Left colon (tissue), 2 donors: ENCODE measurements around the gene TNIK. TPM values are rescaled to one million over a fixed set of nuclear protein-coding genes. Genes with fewer than 3 reads are reported as not detected.

Experiments
- ATAC-seq: fragments of 200-7000 bp; cut with Tn5 transposase; one replicate; pipeline ENCODE4 v1.9.1; 2020; ENCODE audit warnings: mild to moderate bottlenecking, moderate library complexity
- DNase-seq, 2 donors: peaks; one replicate each; pipeline ENCODE4 v3.0.0-alpha.2; 2020
- intact Hi-C, 2 donors: fragments of 100-400 bp; cut with DNase I in 1 of 2; cut with micrococcal nuclease in 1 of 2; formaldehyde crosslinking; loops; one replicate each; pipeline versions ENCODE4 v1.11.2 to v1.14.0; 2022; cut with DNase I, micrococcal nuclease
- total RNA-seq, 2 donors: library from RNA; stranded (reverse); fragmentation: NEBNext Ultra II Directional; extraction: Animal tissue kit (Norgen Biotek cat#: 25700); gene quantifications; one replicate each; pipeline ENCODE4 v1.2.1, GENCODE V29; 2021
- donor health status: DM: no; HTN: no; CAD: no.
- donor health status: DM: yes; HTN: yes; CAD: no.

TNIK gene
- total RNA-seq, 2 donors from 2014 or later: 30.5 to 32.1 TPM

DNA sequence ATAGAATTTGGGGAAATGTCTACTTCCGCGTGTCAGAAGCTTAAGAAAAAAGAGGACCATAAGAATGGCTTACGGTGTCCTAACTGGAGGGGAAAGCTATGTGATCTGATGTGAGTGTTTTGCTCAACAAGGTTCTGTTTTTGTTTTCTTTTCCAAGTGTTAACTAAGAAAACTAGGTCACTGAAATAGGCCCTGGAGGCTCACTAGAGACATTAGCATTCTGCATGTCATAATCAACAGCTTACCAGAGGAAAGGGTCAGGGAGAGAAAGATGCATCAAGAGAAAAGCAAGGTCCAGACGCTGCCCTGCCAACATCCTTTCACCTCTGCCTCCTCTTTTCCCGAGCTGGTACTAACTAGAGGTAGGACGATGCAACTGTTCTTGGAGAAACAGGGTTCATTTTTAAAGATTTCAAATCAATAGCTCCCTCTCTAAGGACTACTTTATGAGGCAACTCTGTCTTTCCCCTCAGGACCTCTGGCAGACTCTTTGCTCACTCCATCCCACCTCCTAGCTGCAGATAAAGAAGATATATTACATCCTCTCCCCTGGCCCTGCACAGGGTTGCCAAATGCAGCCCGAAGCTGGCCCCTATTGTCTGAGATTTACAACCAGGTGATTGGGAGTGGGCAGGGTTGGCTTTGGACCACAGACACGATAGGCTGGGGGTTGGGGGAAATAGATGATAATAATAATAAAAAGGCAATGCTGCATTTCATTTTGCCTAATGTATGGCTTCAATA, 223.8 kb downstream of the TNIK start:
- ATAC-seq: no peak
- intact Hi-C loops: no loop called here
- DNase-seq: no peak

DNA sequence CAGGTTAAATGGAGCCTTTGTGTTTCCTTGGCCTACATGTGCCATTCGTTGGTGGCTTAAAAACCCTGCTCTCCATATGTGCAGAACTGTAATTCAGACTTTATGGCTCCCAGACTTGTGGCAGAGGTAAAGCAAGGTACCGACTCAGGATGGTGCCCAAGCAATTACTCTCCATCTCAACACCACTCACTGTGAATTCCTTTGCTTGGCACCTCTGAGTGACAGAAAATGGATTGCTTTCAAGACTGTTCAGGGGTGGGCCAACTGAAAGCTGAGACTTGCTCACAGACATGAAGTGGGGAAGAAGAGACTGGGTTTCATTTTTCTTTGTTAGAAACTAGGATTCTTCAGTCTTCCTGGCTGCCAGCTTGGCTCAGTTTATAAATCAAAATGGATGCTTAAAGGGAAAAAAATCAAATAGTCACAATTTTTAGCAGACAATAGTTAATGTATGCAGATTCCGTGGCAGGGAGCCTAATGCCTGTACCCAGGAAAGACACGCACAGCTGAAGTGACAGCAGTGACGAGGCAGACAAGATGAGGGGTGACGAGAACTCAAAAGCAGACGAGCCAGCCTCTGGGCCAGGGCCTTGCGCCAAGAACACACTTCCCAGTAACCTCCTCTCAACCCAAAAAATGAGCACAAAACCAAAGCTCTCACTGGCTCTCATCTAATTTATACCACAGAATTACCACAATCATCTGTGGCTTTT, 225.8 kb downstream of the TNIK start:
- ATAC-seq (no peak), DNase-seq (no peak)
- intact Hi-C loops: no loop called here

DNA sequence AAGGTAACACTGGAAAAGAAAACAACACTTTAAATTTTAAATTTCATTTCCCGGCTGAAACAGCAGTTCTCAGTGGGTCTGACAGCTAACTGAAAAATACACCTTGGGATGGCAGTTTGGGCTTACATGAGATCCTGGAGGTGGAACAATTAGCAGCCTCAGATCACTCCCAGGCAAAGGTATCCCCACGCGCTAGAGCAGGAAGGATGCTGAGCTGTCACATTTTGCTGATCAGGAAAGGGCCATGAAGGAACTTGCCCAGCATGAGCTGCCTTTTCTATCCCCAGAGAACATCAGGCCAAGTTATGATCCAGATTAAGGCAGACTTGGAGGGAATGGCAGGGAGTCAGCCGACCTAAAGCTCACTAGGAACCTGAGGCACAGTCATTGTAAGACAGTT, 228.8 kb downstream of the TNIK start:
- intact Hi-C loops: no loop called here
- DNase-seq (no peak), ATAC-seq (no peak)

DNA sequence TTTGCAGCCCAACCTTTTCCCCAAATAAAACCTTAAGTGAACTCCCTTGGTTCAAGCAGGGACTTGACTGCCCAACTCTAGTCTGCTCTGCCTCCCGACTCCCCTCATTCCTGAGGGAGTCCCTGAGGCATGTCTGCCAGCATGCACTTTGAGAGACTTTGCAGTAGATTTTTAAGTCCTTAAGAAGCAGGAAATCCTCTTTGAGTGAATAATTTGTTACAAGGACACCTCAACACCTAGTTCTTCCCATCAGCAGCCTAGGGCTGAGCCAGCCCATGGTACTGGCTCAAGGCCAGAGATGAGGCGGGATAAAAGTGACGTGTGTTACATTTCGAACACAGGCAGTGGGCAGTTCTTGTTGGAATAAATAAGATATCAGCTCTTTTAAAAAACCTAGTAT, 229.3 kb downstream of the TNIK start:
- DNase-seq (no peak), ATAC-seq (no peak)
- intact Hi-C loops: no loop called here

DNA sequence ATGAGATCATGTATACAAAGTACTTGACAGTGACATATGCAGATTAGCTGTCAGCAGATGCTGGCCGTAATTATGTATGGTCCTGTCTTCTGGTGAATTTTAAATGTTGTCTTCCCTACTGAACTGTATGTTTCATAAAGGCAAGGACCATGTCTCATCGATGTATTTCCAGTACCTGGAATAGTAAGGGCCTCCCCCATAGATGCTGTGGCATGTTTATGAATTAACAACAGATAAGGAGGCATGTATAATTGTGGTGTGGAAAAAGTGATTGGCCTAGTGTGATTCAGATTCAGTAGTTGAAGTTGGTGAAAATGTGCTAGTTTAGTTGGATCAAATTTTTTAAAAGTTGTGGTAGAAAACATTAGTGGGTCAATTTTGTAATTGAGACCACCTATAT, 231.0 kb downstream of the TNIK start:
- ATAC-seq: no peak
- intact Hi-C loops: no loop called here
- DNase-seq: no peak

DNA sequence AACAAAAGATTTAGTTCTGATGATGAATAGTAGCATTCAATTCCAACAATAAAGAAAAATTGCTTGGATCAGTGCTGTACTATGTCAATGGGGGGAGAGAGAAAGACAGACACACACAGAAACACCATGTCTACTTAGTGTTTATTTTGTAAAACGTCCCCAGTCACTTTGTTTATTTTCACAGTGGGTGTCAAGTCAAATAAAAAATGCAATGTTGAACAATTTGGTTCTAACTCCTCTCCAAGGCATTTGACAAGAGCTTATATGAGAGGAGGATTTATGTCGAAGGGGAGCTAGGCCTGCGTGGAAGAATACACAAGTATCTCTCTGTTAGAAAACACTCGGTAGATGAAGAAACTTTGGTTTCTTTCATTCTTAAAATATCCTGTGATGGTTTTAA, 232.0 kb downstream of the TNIK start:
- intact Hi-C loops: no loop called here

DNA sequence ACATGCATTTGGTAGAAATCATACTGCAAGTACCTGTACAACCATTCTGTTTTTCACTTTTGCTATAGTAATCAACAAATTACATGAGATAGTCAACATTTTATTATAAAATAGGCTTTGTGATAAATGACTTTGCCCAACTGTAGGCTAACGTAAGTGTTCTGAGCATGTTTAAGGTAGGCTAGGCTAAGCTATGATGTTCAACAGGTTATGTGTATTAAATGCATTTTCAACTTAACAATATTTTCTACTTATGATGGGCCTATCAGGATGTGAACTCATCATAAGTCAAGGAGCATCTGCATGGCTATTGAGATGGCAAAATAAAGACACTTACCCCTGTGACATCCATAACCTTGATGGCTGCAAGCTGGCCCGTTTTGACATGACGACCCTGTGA, 232.4 kb downstream of the TNIK start:
- intact Hi-C loops: no loop called here
- DNase-seq: no peak
- no peak for ATAC-seq

More for the DNA sequence above, 232.0 kb downstream of the TNIK start:
- DNase-seq (no peak), ATAC-seq (no peak)

DNA sequence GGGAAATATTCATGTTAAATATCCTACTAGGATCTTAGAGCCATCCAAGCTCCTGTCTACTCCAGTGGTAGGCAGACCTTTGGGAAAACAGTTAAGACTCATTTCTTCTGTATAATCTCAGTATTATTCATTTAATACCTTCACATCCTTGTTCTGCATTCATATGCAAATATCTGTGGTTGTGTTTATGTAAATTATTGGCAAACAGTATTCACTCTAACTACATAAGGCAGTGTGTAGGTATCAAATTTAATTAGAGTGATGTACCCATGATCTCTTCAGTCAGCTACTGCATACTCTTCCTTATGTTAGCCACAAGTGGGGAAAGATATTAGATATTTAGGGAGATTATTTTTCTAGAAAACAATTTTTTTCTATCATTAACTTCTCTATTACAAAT, 232.8 kb downstream of the TNIK start:
- intact Hi-C loops: no loop called here
- ATAC-seq (no peak), DNase-seq (no peak)

DNA sequence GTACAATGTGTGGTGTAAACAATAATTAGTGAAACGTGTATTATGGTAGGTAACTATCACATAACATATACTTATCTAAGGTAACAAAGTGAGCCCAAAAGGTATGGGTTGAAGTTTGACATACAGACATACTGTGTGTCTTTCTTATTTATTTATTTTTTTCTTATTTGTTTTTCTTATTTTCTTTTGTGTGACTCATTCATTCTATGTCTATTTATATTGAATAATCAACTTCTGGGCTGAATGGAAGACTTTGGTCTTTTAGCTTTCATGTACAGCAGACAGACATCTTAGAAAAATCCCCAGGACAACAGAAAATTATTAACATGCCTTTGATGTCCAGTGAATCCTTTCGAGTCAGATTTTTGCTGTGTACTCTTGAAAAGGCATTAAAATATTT, 233.4 kb downstream of the TNIK start:
- intact Hi-C loops: no loop called here
- ATAC-seq: no peak
- no peak for DNase-seq

DNA sequence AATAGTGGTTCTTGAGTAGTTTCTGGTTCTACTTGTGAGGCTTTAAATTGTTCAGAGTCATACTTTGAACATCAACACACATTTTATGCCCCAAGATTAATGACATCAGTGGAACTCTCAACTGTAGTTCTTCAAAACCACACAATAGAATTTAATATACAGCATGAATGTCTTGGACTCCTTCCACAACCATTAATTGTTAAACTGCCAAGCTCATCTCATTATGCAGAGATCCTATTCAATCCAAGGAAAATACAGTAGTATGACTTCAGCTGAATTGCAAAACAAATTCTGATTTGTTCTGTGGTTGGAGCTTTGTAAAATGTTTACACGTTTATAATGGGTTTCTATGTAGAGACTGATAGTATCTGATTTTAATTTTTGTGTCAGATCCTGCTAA, 234.5 kb downstream of the TNIK start:
- intact Hi-C loops: no loop called here
- DNase-seq (no peak), ATAC-seq (no peak)

DNA sequence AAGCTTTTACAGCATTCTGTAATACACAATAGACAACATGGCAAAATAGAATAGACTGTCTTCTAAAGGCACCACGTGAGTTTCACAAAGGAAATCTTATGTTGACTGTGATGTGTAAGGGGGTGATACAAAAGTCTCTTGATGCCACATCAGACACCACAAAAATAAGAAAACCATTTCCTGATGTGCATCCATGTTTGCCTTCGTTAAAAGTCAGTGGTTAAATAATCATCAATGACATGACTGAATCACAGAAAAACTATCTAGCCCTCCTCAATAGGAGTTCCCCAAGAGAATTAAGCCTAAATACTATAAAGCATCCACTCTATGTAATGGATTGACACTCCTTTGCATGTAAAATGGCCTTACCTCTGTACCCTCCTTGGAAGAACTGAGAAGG, 235.0 kb downstream of the TNIK start:
- ATAC-seq: no peak
- no peak for DNase-seq
- intact Hi-C loops: no loop called here

DNA sequence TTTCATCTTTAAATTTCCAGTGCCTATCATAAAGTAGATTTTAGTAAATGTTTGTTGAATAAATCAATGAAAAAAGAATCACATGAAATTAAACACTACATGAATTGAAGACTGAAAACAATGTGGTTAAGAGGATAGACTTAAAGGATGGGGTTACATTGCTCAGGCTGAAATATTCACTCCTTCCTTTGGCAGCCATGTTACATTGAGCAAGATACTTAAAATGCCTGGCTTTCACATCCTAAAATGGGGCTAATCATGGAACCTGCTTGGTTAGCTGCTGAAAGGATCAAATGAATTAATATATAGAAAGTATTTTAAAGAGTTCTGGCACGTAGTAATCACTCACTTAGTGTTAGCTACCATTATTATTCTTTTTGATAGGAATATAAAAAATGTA, 236.8 kb downstream of the TNIK start:
- intact Hi-C loops: no loop called here
- DNase-seq (no peak), ATAC-seq (no peak)

DNA sequence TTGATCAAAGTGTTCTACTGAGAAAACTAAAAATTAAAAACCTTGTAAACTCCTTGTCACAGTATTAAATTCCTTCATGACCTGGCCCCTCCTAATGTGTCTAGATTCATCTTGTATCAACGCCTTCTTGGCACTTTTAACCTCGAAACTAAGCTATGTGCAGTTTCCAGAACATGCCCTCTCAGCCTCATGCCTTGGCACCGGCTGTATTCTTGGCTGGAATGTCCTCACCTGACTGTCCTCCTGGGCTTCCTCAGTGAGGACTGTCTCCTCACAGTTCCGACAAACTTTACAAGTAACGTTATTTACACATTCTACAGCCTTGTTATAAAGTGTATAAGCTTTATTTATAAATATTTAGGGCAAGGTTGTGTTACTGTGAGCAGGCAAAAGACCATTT, 237.2 kb downstream of the TNIK start:
- intact Hi-C loops: no loop called here

DNA sequence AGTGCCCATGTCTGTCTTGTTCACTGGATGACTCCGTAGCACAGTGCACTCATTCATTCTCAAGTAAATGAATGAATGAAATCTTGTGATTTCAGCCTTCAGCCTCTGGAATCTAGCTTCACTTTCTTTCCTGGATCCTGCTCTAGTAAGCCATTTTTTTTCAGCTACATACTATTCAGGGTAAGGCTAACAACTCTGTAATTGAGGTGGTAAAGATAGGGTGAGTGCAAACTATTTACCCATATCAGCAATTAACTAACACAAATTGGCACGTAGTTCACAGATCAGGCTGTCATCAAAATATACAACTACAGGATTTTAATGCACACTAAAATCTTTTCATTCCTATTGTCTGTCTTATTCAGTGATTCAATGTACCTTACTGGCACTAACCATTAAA, 238.6 kb downstream of the TNIK start:
- no peak for DNase-seq
- ATAC-seq: peak; percentile 71
- intact Hi-C loops: no loop called here

More for the DNA sequence above, 237.2 kb downstream of the TNIK start:
- DNase-seq (no peak), ATAC-seq (no peak)

DNA sequence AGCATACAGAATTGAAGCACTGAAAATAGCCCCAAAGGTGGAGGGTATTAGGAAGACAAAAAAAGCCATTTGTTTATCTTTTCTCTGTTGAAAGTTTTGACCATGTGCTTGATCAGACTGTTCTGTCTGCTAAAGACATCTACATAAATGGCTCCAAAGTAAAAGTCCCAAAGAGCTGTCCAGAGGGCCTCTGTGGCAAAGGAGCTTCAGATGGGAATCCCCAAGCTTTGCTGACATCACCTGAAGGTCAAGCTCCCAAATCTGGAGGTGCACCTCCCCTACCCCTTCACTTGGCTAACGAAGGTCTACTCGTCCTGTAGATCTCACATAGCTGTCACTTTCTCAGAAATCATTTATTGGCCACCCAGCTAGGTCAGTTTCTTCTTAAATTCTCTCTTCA, 239.1 kb downstream of the TNIK start:
- ATAC-seq: no peak
- intact Hi-C loops: no loop called here

DNA sequence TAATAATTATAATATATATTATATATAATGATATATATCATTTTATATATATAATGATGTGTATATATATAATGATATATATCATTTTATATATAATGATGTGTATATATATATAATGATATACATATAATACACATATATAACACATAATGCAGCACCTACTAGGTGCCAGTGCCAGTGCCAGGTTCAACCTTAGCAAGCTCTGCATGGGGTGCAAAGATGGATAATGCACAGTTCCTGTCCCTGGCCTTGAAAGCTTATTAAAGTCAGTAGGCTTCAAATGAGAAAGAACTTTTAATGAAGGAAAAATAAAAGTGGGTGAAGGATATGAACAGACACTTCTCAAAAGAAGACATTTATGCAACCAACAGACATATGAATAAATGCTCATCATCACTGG, 240.9 kb downstream of the TNIK start:
- DNase-seq: no peak
- intact Hi-C loops: no loop called here
- ATAC-seq: no peak

More for the DNA sequence above, 239.1 kb downstream of the TNIK start:
- no peak for DNase-seq

DNA sequence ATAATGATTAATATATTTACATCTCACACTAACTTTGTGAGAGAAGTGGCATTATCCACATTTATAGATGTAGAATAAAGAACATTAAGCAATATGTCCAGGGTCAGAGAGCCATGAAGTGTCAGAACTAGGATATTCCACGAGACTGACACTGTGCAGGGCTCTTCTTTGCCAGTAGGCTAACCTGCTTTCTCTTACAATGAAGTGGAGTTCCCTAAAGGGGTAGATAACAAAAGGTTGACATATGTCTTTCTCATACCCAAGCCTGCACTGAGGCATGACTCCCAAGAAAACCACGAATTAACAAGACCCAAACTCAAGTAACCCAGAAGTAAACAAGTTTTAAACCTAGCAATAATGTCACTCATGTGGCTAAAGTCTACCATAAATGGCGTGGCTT, 242.1 kb downstream of the TNIK start:
- no peak for ATAC-seq
- intact Hi-C loops: no loop called here

DNA sequence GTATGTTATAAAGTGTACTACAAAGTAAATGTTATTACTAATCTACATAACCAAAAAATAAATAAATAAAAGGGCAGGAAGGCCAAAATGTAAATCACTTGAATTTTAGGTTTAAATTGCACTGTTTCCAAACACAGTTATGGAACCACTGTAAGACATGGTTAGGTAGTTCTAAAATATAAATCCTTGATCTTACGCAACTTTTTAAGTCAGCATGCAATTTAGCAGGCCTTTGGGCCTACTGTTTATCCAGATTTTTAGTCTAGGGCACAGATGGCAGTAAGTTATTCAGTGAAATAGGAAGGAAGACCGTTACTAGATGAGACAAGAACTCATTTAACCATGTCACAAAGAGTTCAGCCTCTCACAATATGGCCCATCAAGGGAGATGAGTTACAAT, 246.3 kb downstream of the TNIK start:
- ATAC-seq: no peak
- intact Hi-C loops: no loop called here
- no peak for DNase-seq

More for the DNA sequence above, 242.1 kb downstream of the TNIK start:
- no peak for DNase-seq

DNA sequence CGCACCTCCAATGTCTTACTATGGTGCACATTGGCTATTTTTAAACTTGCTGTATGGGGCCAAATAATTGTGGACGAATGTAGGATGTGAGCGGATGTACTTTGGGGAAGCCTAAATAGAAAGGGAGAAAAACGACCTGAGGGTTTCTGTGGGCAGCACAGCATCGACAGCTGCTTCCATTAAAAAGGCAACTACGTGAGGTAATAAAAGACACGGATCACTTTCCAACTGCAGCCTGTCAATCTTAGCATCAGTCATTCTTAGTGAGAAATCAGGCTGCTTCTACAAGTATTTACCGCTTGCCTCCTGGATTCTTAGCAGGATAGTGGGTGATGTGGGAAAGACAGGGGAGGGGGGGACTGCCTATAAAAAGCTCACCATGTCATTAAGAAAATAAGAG, 247.0 kb downstream of the TNIK start:
- intact Hi-C loops: no loop called here
- no peak for ATAC-seq

DNA sequence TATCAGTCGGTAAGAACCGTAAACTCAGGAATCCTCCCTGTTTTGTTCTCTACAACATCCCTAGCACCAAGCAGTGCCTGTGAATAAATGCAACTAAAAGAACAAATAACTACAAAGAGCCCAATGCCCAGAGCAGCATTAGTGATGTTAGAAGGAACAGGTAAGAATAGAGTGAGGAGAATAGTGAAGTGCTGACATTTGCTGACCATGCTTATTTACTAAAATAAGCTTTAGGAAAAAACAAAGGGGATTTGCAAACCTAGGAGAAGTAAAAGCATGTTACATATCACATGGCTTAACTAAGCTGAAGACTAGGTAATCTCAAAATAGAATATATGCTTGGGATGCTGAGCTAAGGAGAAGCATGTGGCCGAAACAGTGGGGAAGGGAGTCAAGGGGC, 247.6 kb downstream of the TNIK start:
- intact Hi-C loops: no loop called here
- ATAC-seq: no peak
- no peak for DNase-seq

More for the DNA sequence above, 247.0 kb downstream of the TNIK start:
- DNase-seq: no peak

DNA sequence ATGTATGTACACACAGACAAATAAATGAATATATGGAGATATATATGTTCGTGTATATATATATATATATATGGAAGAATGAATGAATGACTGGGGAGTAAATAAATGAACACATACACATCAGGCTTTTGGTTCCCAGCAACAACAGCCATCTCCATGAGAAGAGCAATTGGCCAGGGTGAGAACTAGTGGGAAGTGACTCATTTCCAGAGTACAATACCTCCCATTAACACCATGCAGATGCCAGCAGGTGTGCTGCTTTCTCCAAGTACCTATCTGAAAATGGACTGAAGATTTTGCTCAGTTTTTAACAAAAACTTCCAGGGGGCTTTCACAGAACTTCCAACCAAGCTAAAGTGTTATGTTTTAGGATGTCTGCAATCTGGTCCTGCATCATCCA, 253.9 kb downstream of the TNIK start:
- DNase-seq (no peak), ATAC-seq (no peak)
- intact Hi-C loops: no loop called here
